ENCODE measurements around the gene TMEM184A. TPM values are rescaled to one million over a fixed set of nuclear protein-coding genes. Genes with fewer than 3 reads are reported as not detected.

TMEM184A gene
- total and polyA plus RNA-seq, 2 of the 4 experiments (the other 2 are of a cell fraction) = 0.36 to 1.9 TPM

DNA sequence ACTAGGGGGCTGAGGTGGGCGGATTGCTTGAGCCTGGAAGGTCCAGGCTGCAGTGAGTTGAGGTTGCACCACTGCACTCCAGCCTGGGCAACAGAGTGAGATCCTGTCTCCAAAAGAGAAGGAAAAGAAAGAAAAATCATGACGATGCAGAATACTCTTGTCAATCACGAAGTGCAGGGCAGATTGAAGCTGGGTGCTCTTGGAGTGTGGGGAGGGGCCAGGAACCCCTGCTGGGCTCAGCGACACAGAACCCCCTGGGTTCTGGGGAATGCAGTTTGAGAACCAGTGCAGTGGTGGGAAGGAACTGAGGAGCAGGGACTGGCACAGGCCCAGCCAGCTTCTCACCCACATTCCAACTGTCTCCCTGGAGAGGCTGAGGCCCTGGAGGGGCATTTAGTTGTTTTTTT, 41.0 kb downstream of the TMEM184A start:
- Histone ChIP-seq H2AFZ (replicated peaks; ENCODE audit: low read length, poor library complexity) (no peak overlapping the region), H3K18ac (ENCODE audit: low read depth, low read length) (no peak overlapping the region), H3K23ac (ENCODE audit: low read depth, low read length) (no peak overlapping the region), H2BK5ac (ENCODE audit: low read depth, low read length, poor library complexity, severe bottlenecking) (no peak overlapping the region), H3K9me3 (ENCODE audit: control insufficient read depth, insufficient read depth, low read length) (peaks cover 7% of the 10 kb centered on the region), H4K91ac (ENCODE audit: insufficient read depth, low read depth, low read length) (0 out of 2 replicates have a peak overlapping the region, but pooled peaks have one; percentile 4), H4K5ac (ENCODE audit: low read depth, low read length) (no peak overlapping the region), H3K14ac (replicated peaks; ENCODE audit: low read depth, low read length) (no peak overlapping the region), H2AK5ac (ENCODE audit: low read depth, low read length) (no peak overlapping the region; the same call in 1 of the 2 replicates), H3K4me2 (ENCODE audit: low read depth, low read length) (no peak overlapping the region), H3K36me3 (ENCODE audit: control insufficient read depth, insufficient read depth, low read length) (no peaks in the 10 kb centered on the region), H2AK9ac (replicated peaks; ENCODE audit: low read depth, low read length, poor library complexity) (no peak overlapping the region), H3K27me3 (ENCODE audit: control insufficient read depth, insufficient read depth, low read length) (no peaks in the 10 kb centered on the region), H3K9ac (ENCODE audit: low read depth, low read length) (no peak overlapping the region), H2BK20ac (ENCODE audit: low read depth, low read length) (no peak overlapping the region), H3K4ac (ENCODE audit: low read depth, low read length) (no peak overlapping the region), H4K8ac (ENCODE audit: low read depth in 2 of 2, low read length in 2 of 2) (peak overlapping the region in 1 of 2 experiments; percentile 40; a peak in 1 of 4 replicates), H3K27ac (ENCODE audit: insufficient read depth, low read length) (no peak overlapping the region), H3K79me1 (ENCODE audit: low read depth in 1 of 2, low read length in 2 of 2) (no peaks in the 10 kb centered on the region), H2BK15ac (ENCODE audit: low read depth, low read length) (no peak overlapping the region), H3K9me1 (ENCODE audit: insufficient read depth, low read length) (no peaks in the 10 kb centered on the region), H3K4me3 (ENCODE audit: insufficient read depth, low read depth, low read length) (no peak overlapping the region), H3K56ac (ENCODE audit: extremely low read depth, insufficient read depth, low read length) (no peak overlapping the region), H4K20me1 (ENCODE audit: insufficient read depth, low read length) (no peaks in the 10 kb centered on the region), H2BK120ac (ENCODE audit: low read depth, low read length) (no peak overlapping the region), H3K4me1 (ENCODE audit: control insufficient read depth, insufficient read depth, low read length) (peaks cover 7% of the 10 kb centered on the region)
- no TSS peak for BruUV-seq (replicated peaks)
- dilution Hi-C loops (cut with HindIII; ENCODE audit: low sequenced_read_pairs, unreplicated experiment) (no loop called here), intact Hi-C loops (cut with micrococcal nuclease) (no loop called here), in situ Hi-C loops (cut with MboI; ENCODE audit: low sequenced_read_pairs) (no loop called here)
- TF ChIP-seq BHLHE40 (IDR thresholded peaks at IDR 0.05; ENCODE audit: low read depth, low read length) = no peak
- TF ChIP-seq, protein P1, sequence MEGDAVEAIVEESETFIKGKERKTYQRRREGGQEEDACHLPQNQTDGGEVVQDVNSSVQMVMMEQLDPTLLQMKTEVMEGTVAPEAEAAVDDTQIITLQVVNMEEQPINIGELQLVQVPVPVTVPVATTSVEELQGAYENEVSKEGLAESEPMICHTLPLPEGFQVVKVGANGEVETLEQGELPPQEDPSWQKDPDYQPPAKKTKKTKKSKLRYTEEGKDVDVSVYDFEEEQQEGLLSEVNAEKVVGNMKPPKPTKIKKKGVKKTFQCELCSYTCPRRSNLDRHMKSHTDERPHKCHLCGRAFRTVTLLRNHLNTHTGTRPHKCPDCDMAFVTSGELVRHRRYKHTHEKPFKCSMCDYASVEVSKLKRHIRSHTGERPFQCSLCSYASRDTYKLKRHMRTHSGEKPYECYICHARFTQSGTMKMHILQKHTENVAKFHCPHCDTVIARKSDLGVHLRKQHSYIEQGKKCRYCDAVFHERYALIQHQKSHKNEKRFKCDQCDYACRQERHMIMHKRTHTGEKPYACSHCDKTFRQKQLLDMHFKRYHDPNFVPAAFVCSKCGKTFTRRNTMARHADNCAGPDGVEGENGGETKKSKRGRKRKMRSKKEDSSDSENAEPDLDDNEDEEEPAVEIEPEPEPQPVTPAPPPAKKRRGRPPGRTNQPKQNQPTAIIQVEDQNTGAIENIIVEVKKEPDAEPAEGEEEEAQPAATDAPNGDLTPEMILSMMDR (conservative IDR thresholded peaks at IDR 0.05; ENCODE audit: low read depth, low read length) = no peak
- TF ChIP-seq CHD1 (IDR thresholded peaks at IDR 0.05; ENCODE audit: low read depth, low read length) = no peak
- TF ChIP-seq POLR2A (IDR thresholded peaks at IDR 0.05; ENCODE audit: low read depth, low read length) = no peak
- TF ChIP-seq NFE2L2 (IDR thresholded peaks at IDR 0.05; ENCODE audit: low read depth, low read length) = peak; percentile 44; the same call in 1 of the 2 replicates
- TF ChIP-seq RFX5 (IDR thresholded peaks at IDR 0.05; ENCODE audit: low read depth, low read length) = no peak
- TF ChIP-seq MXI1 (IDR thresholded peaks at IDR 0.05; ENCODE audit: borderline replicate concordance, low read depth, low read length) = no peak
- ChIA-PET POLR2A (ENCODE audit: unreplicated experiment) (no interaction called here), CTCF (interaction anchor here (0.6 kb wide), 1 partner anchor 23 kb away, joined by 4 read pairs; no protein-coding TSS in a partner anchor)
- 66% methylated on average over 2 of the region's 4 CpGs; no CpG with 5 or more reads in 1 of the 2 experiments for WGBS, 2 experiments (ENCODE audit: extremely low coverage in 2 of 2, insufficient read length in 1 of 2)
- DNase-seq (no peak), ATAC-seq (ENCODE audit: low read depth) (peak; percentile 40; the same call in 1 of the 2 replicates)
